ENCODE results near the gene TIMP4. TPM values are rescaled to one million over a fixed set of nuclear protein-coding genes. Genes with fewer than 3 reads are reported as not detected.

Gene TIMP4
- total and polyA plus RNA-seq, 4 donors, result 0.36 to 1.7 (median 0.76) TPM

GRCh38 chr3:12178091-12178820 lies 19.5 kb upstream of the TIMP4 start:
- Histone ChIP-seq H3K4me1 (ENCODE audit: control insufficient read depth in 4 of 4, insufficient read depth in 4 of 4, low read length in 3 of 4) (peaks cover 0 to 3% (median 0%) of the 10 kb centered on the region in 4 donors), H3K27me3 (ENCODE audit: control insufficient read depth in 4 of 4, insufficient read depth in 4 of 4, low read length in 3 of 4) (no peaks in the 10 kb centered on the region), H3K27ac (ENCODE audit: low read depth in 1 of 2, low read length in 2 of 2) (no peak overlapping the region), H3K9ac (ENCODE audit: low read depth in 1 of 2, low read length in 2 of 2) (no peak overlapping the region), H3K9me3 (ENCODE audit: control insufficient read depth in 4 of 4, low read length in 3 of 4) (no peaks in the 10 kb centered on the region), H3K36me3 (ENCODE audit: control insufficient read depth in 4 of 4, insufficient read depth in 3 of 4, low read depth in 1 of 4, low read length in 3 of 4) (no peaks in the 10 kb centered on the region), H3K4me3 (ENCODE audit: low read depth in 1 of 3, low read length in 3 of 3) (no peak overlapping the region)
- TF ChIP-seq FOXA1 (IDR thresholded peaks at IDR 0.05) (no peak), MAX (IDR thresholded peaks at IDR 0.05) (no peak), RAD21 (IDR thresholded peaks at IDR 0.05) (no peak), HNF4G (IDR thresholded peaks at IDR 0.05) (no peak), YY1 (IDR thresholded peaks at IDR 0.05) (no peak), TAF1 (conservative IDR thresholded peaks at IDR 0.05) (no peak), ZBTB33 (IDR thresholded peaks at IDR 0.05) (no peak), HNF4A (conservative IDR thresholded peaks at IDR 0.05) (no peak)
- DNase-seq (ENCODE audit: low spot score), result no peak
- WGBS, result 76% methylated on average over 6 of the region's 6 CpGs

- 79% methylated on average over 2 of the region's 2 CpGs for WGBS
- TF ChIP-seq HNF4G (IDR thresholded peaks at IDR 0.05), result no peak
- no peak for TF ChIP-seq FOXA2 (IDR thresholded peaks at IDR 0.05)
- Histone ChIP-seq H3K4me1 (ENCODE audit: control insufficient read depth in 4 of 4, insufficient read depth in 4 of 4, low read length in 3 of 4) (peaks cover 0 to 3% (median 0%) of the 10 kb centered on the region in 4 donors), H3K27ac (ENCODE audit: low read depth in 1 of 2, low read length in 2 of 2) (no peak overlapping the region), H3K36me3 (ENCODE audit: control insufficient read depth in 4 of 4, insufficient read depth in 3 of 4, low read depth in 1 of 4, low read length in 3 of 4) (no peaks in the 10 kb centered on the region), H3K27me3 (ENCODE audit: control insufficient read depth in 4 of 4, insufficient read depth in 4 of 4, low read length in 3 of 4) (no peaks in the 10 kb centered on the region), H3K9me3 (ENCODE audit: control insufficient read depth in 4 of 4, low read length in 3 of 4) (peaks cover 1 to 3% (median 2%) of the 10 kb centered on the region in 4 donors), H3K4me3 (ENCODE audit: low read depth in 1 of 3, low read length in 3 of 3) (no peak overlapping the region), H3K9ac (ENCODE audit: low read depth in 1 of 2, low read length in 2 of 2) (no peak overlapping the region)
- DNase-seq (ENCODE audit: low spot score), result no peak
These were observed 18.4 kb upstream of the TIMP4 start for GRCh38 chr3:12177126-12177525.

GRCh38 chr3:12175844-12176453 lies 17.2 kb upstream of the TIMP4 start:
- peaks cover 0 to 3% (median 0%) of the 10 kb centered on the region in 4 donors for H3K4me1 ChIP-seq (ENCODE audit: control insufficient read depth in 4 of 4, insufficient read depth in 4 of 4, low read length in 3 of 4)
- H3K27ac ChIP-seq (ENCODE audit: low read depth in 1 of 2, low read length in 2 of 2), result no peak overlapping the region
- H3K36me3 ChIP-seq (ENCODE audit: control insufficient read depth in 4 of 4, insufficient read depth in 3 of 4, low read depth in 1 of 4, low read length in 3 of 4), result no peaks in the 10 kb centered on the region
- H3K27me3 ChIP-seq (ENCODE audit: control insufficient read depth in 4 of 4, insufficient read depth in 4 of 4, low read length in 3 of 4), result no peaks in the 10 kb centered on the region
- WGBS, result 37% methylated on average over 3 of the region's 3 CpGs
- TF ChIP-seq HNF4G (IDR thresholded peaks at IDR 0.05) (no peak), TAF1 (conservative IDR thresholded peaks at IDR 0.05) (no peak), SP1 (IDR thresholded peaks at IDR 0.05) (no peak), ZBTB33 (IDR thresholded peaks at IDR 0.05) (no peak), CTCF (IDR thresholded peaks at IDR 0.05; ENCODE audit: low read depth, low read length, missing input control) (peak; percentile 83), EGR1 (IDR thresholded peaks at IDR 0.05; ENCODE audit: low read depth in 2 of 2) (no peak), RAD21 (IDR thresholded peaks at IDR 0.05) (peak; percentile 94 to 95), RXRA (IDR thresholded peaks at IDR 0.05) (no peak), MAX (IDR thresholded peaks at IDR 0.05) (no peak), YY1 (IDR thresholded peaks at IDR 0.05) (no peak), ATF3 (IDR thresholded peaks at IDR 0.05) (no peak)
- peaks cover 2 to 6% (median 4%) of the 10 kb centered on the region in 4 donors for H3K9me3 ChIP-seq (ENCODE audit: control insufficient read depth in 4 of 4, low read length in 3 of 4)
- peak; percentile 67 for DNase-seq (ENCODE audit: low spot score)
- no peak overlapping the region for H3K9ac ChIP-seq (ENCODE audit: low read depth in 1 of 2, low read length in 2 of 2)
- no peak overlapping the region for H3K4me3 ChIP-seq (ENCODE audit: low read depth in 1 of 3, low read length in 3 of 3)

All from liver (tissue), 9 donors.